Measurements from ENCODE around the gene STARD10.
A peak's percentile ranks its signal among the peaks of the same experiment; 100 is the strongest.

The STARD10 gene

GRCh38 chr11:72775288-72776110, 18.3 kb downstream of the STARD10 start:
- DNase-seq (ENCODE audit: low read depth, low spot score) = no peak
- H3K4me3 ChIP-seq (ENCODE audit: low read depth, low read length) = no peak overlapping the region
- in situ Hi-C loops (cut with HindIII; ENCODE audit: low sequenced_read_pairs) = no loop called here
- TF ChIP-seq, protein P1, sequence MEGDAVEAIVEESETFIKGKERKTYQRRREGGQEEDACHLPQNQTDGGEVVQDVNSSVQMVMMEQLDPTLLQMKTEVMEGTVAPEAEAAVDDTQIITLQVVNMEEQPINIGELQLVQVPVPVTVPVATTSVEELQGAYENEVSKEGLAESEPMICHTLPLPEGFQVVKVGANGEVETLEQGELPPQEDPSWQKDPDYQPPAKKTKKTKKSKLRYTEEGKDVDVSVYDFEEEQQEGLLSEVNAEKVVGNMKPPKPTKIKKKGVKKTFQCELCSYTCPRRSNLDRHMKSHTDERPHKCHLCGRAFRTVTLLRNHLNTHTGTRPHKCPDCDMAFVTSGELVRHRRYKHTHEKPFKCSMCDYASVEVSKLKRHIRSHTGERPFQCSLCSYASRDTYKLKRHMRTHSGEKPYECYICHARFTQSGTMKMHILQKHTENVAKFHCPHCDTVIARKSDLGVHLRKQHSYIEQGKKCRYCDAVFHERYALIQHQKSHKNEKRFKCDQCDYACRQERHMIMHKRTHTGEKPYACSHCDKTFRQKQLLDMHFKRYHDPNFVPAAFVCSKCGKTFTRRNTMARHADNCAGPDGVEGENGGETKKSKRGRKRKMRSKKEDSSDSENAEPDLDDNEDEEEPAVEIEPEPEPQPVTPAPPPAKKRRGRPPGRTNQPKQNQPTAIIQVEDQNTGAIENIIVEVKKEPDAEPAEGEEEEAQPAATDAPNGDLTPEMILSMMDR (IDR thresholded peaks at IDR 0.05; ENCODE audit: low read depth, low read length) = no peak

DNA sequence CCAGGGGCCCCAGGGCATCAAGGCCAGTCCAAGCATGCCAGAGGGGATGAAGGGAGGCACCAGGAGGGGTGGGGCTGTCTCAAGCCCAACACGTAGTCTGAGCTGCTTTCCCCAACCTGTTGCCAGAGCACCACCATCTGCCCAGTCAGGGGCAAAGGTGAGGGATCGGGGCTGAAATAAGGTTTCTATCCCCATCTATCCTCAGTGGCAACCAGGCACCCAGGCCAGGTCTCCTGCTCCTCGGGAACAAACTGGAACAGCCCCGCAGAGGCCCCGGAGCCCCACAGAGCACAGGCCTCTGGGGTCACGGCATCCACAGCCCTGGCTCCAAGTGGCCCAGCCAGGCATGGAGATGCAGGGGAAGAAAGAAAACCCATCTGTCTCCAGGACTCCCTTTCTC, 19.3 kb downstream of the STARD10 start:
- no peak for DNase-seq (ENCODE audit: low read depth, low spot score)
- in situ Hi-C loops (cut with HindIII; ENCODE audit: low sequenced_read_pairs) = no loop called here
- H3K4me3 ChIP-seq (ENCODE audit: low read depth, low read length) = no peak overlapping the region
- TF ChIP-seq, protein P1 (IDR thresholded peaks at IDR 0.05; ENCODE audit: low read depth, low read length) = no peak

- DNase-seq (ENCODE audit: low read depth, low spot score) = no peak
- in situ Hi-C loops (cut with HindIII; ENCODE audit: low sequenced_read_pairs) = no loop called here
- TF ChIP-seq, protein P1 (IDR thresholded peaks at IDR 0.05; ENCODE audit: low read depth, low read length) = no peak
- H3K4me3 ChIP-seq (ENCODE audit: low read depth, low read length) = no peak overlapping the region
Measured at GRCh38 chr11:72773696-72774095, 20.2 kb downstream of the STARD10 start.

- in situ Hi-C loops (cut with HindIII; ENCODE audit: low sequenced_read_pairs) = no loop called here
- H3K4me3 ChIP-seq (ENCODE audit: low read depth, low read length) = no peak overlapping the region
- DNase-seq (ENCODE audit: low read depth, low spot score) = peak; percentile 85
Measured at GRCh38 chr11:72773291-72773690, 20.6 kb downstream of the STARD10 start.

GRCh38 chr11:72772059-72772458, 21.8 kb downstream of the STARD10 start:
- no peak for DNase-seq (ENCODE audit: low read depth, low spot score)
- H3K4me3 ChIP-seq (ENCODE audit: low read depth, low read length) = no peak overlapping the region
- in situ Hi-C loops (cut with HindIII; ENCODE audit: low sequenced_read_pairs) = no loop called here
- TF ChIP-seq, protein P1 (IDR thresholded peaks at IDR 0.05; ENCODE audit: low read depth, low read length) = no peak

More at GRCh38 chr11:72773291-72773690, 20.6 kb downstream of the STARD10 start:
- TF ChIP-seq, protein P1 (IDR thresholded peaks at IDR 0.05; ENCODE audit: low read depth, low read length) = no peak

- in situ Hi-C loops (cut with HindIII; ENCODE audit: low sequenced_read_pairs) = no loop called here
- no peak overlapping the region for H3K4me3 ChIP-seq (ENCODE audit: low read depth, low read length)
- peak; percentile 60 for DNase-seq (ENCODE audit: low read depth, low spot score)
- TF ChIP-seq, protein P1 (IDR thresholded peaks at IDR 0.05; ENCODE audit: low read depth, low read length) = no peak
Measured at GRCh38 chr11:72771507-72771906, 22.3 kb downstream of the STARD10 start.

Measured in astrocyte of the spinal cord (primary cell).